IMR-90 (cell line): ENCODE measurements around the gene ABHD2. TPM values are rescaled to one million over a fixed set of nuclear protein-coding genes. Genes with fewer than 3 reads are reported as not detected.

ENCODE experiments used
- ATAC-seq: fragments of 200-7000 bp; cut with Tn5 transposase; 2 replicates; pipeline ENCODE4 v1.9.1; 2020; ENCODE audit warnings: low read depth, mild to moderate bottlenecking, moderate library complexity
- BruUV-seq: library from RNA; stranded (reverse); fragments of 400-500 nt; replicated peaks from 2 replicates; lab custom pipeline; 2021; lab: Mats Ljungman, UMichigan
- CTCF ChIA-PET: fragments of 300-600 bp; formaldehyde crosslinking; extraction: SDS; loops from one replicate; lab custom pipeline; 2021; ENCODE audit warnings: antibody characterized with exemption; lab: Yijun Ruan, JAX
- POLR2A ChIA-PET: fragments of 300-600 bp; sonication (Branson Sonifier 250); formaldehyde crosslinking; loops from one replicate; lab custom pipeline; 2022; ENCODE audit warnings: antibody characterized with exemption; ENCODE audit not compliant: unreplicated experiment; lab: Charles Lee
- DNase-seq: peaks from one replicate; pipeline ENCODE4 v3.0.0; 2013
- H2AFZ ChIP-seq: replicated peaks from 2 replicates; pipeline ENCODE3; 2013; ENCODE audit warnings: low read length, mild to moderate bottlenecking; ENCODE audit not compliant: poor library complexity
- H2AK5ac ChIP-seq: 2 replicates; pipeline ENCODE4 v1.6.1; 2013; ENCODE audit warnings: low read depth, low read length, inconsistent platforms
- H2AK9ac ChIP-seq: replicated peaks from 2 replicates; pipeline ENCODE3; 2013; ENCODE audit warnings: mild to moderate bottlenecking, low read depth, low read length, moderate library complexity; ENCODE audit not compliant: poor library complexity
- H2BK120ac ChIP-seq: 2 replicates; pipeline ENCODE4 v1.6.1; 2013; ENCODE audit warnings: low read depth, low read length, inconsistent platforms
- H2BK15ac ChIP-seq: 3 replicates; pipeline ENCODE4 v1.6.1; 2013; ENCODE audit warnings: low read depth, low read length, inconsistent platforms
- H2BK20ac ChIP-seq: 2 replicates; pipeline ENCODE4 v1.6.1; 2013; ENCODE audit warnings: low read depth, mild to moderate bottlenecking, inconsistent platforms, low read length, moderate library complexity
- H2BK5ac ChIP-seq: 2 replicates; pipeline ENCODE4 v1.6.1; 2013; ENCODE audit warnings: mild to moderate bottlenecking, low read depth, low read length, inconsistent platforms; ENCODE audit not compliant: poor library complexity, severe bottlenecking
- H3K14ac ChIP-seq: replicated peaks from 2 replicates; pipeline ENCODE4 v1.6.1; 2013; ENCODE audit warnings: low read depth, low read length, inconsistent platforms
- H3K18ac ChIP-seq: 2 replicates; pipeline ENCODE4 v1.6.1; 2013; ENCODE audit warnings: low read depth, low read length, control low read depth
- H3K23ac ChIP-seq: 2 replicates; pipeline ENCODE4 v1.6.1; 2013; ENCODE audit warnings: low read depth, low read length, inconsistent platforms
- H3K27ac ChIP-seq: 2 replicates; pipeline ENCODE4 v1.5.1; 2013; ENCODE audit warnings: mild to moderate bottlenecking, control low read depth, low read length; ENCODE audit not compliant: insufficient read depth
- H3K27me3 ChIP-seq: 2 replicates; pipeline ENCODE4 v1.6.1; 2013; ENCODE audit warnings: low read length; ENCODE audit not compliant: control insufficient read depth, insufficient read depth
- H3K36me3 ChIP-seq: 2 replicates; pipeline ENCODE4 v1.6.1; 2013; ENCODE audit warnings: low read length, mixed read lengths; ENCODE audit not compliant: control insufficient read depth, insufficient read depth
- H3K4ac ChIP-seq: 2 replicates; pipeline ENCODE4 v1.6.1; 2013; ENCODE audit warnings: low read depth, low read length, inconsistent platforms
- H3K4me1 ChIP-seq: 2 replicates; pipeline ENCODE4 v1.6.1; 2013; ENCODE audit warnings: low read length, mixed read lengths; ENCODE audit not compliant: control insufficient read depth, insufficient read depth
- H3K4me2 ChIP-seq: 2 replicates; pipeline ENCODE4 v1.6.1; 2013; ENCODE audit warnings: low read depth, mild to moderate bottlenecking, control low read depth, low read length, moderate library complexity
- H3K4me3 ChIP-seq: 2 replicates; pipeline ENCODE4 v1.5.1; 2013; ENCODE audit warnings: low read depth, mild to moderate bottlenecking, control low read depth, low read length, moderate library complexity; ENCODE audit not compliant: insufficient read depth
- H3K56ac ChIP-seq: 2 replicates; pipeline ENCODE4 v1.6.1; 2013; ENCODE audit warnings: low read length, inconsistent platforms; ENCODE audit not compliant: insufficient read depth; ENCODE audit errors: extremely low read depth
- H3K79me1 ChIP-seq, 2 experiments: 2 replicates each; pipeline ENCODE4 v1.6.1; 2013; ENCODE audit warnings: low read length in 2 of 2, inconsistent platforms in 1 of 2, low read depth in 1 of 2
- H3K9ac ChIP-seq: 2 replicates; pipeline ENCODE4 v1.6.1; 2013; ENCODE audit warnings: low read depth, low read length, control low read depth
- H3K9me1 ChIP-seq: 2 replicates; pipeline ENCODE4 v1.6.1; 2013; ENCODE audit warnings: low read length, inconsistent platforms; ENCODE audit not compliant: insufficient read depth
- H3K9me3 ChIP-seq: 2 replicates; pipeline ENCODE4 v1.6.1; 2013; ENCODE audit warnings: low read length; ENCODE audit not compliant: control insufficient read depth, insufficient read depth
- H4K20me1 ChIP-seq: 2 replicates; pipeline ENCODE4 v1.6.1; 2013; ENCODE audit warnings: low read length, inconsistent platforms; ENCODE audit not compliant: insufficient read depth
- H4K5ac ChIP-seq: 2 replicates; pipeline ENCODE4 v1.6.1; 2013; ENCODE audit warnings: mild to moderate bottlenecking, low read depth, low read length, control low read depth
- H4K8ac ChIP-seq, 2 experiments: 2 replicates each; pipeline ENCODE4 v1.6.1; 2013; ENCODE audit warnings: low read depth in 2 of 2, low read length in 2 of 2, control low read depth in 1 of 2, inconsistent platforms in 1 of 2
- H4K91ac ChIP-seq: 2 replicates; pipeline ENCODE4 v1.6.1; 2013; ENCODE audit warnings: low read depth, low read length, inconsistent platforms; ENCODE audit not compliant: insufficient read depth
- CHD1 ChIP-seq: IDR thresholded peaks from 2 replicates; pipeline ENCODE4 v1.6.1; 2012; ENCODE audit warnings: low read depth, low read length, improper control_type of control experiment
- CTCF ChIP-seq: conservative IDR thresholded peaks from 2 replicates; pipeline ENCODE4 v1.5.1; 2012; ENCODE audit warnings: mild to moderate bottlenecking, low read depth, low read length, improper control_type of control experiment
- FOS ChIP-seq: fragments of 150-350 bp; IDR thresholded peaks from 2 replicates; pipeline ENCODE4 v1.6.1; 2016; ENCODE audit warnings: low read depth, low read length
- RCOR1 ChIP-seq: IDR thresholded peaks from 2 replicates; pipeline ENCODE4 v1.6.1; 2012; ENCODE audit warnings: mild to moderate bottlenecking, low read length, improper control_type of control experiment; ENCODE audit not compliant: insufficient replicate concordance
- SMC3 ChIP-seq: fragments of 150-350 bp; IDR thresholded peaks from 2 replicates; pipeline ENCODE4 v1.6.1; 2016; ENCODE audit warnings: low read depth, mild to moderate bottlenecking, antibody characterized with exemption, low read length, moderate library complexity
- USF2 ChIP-seq: fragments of 150-350 bp; IDR thresholded peaks from 2 replicates; pipeline ENCODE4 v1.6.1; 2017; ENCODE audit warnings: mild to moderate bottlenecking, antibody characterized with exemption, low read length, low read depth
- WGBS, 2 experiments: methylation state at CpG; one replicate each; pipeline versions ENCODE4 v1.1.5 to v1.1.7; 2013; ENCODE audit warnings: missing lambda C conversion rate in 2 of 2; ENCODE audit not compliant: insufficient read length in 1 of 2; ENCODE audit errors: extremely low coverage in 2 of 2; 5-methylcytosine and 5-hydroxymethylcytosine counted together
- dilution Hi-C: fragments of 300-500 bp; cut with HindIII; formaldehyde crosslinking; loops from one replicate; pipeline ENCODE4 v1.14.3; 2018; ENCODE audit warnings: low sequenced_read_pairs; ENCODE audit not compliant: unreplicated experiment
- in situ Hi-C: fragments of 300-500 bp; cut with MboI; formaldehyde crosslinking; loops from 3 replicates; pipeline ENCODE4 v1.14.3; 2019; ENCODE audit warnings: low sequenced_read_pairs, inconsistent platforms, mixed read lengths
- intact Hi-C: fragments of 100-400 bp; cut with micrococcal nuclease; formaldehyde crosslinking; loops from 2 replicates; pipeline ENCODE4 v1.10.0; 2022
- polyA plus RNA-seq, 3 experiments: library from polyadenylated mRNA; depleted of rRNA; stranded (reverse); fragments of >200 nt; gene quantifications; 2 replicates each; pipeline ENCODE4 v1.2.3, GENCODE V29; 2012; ENCODE audit warnings: low replicate concordance in 1 of 3
- total RNA-seq: library from RNA; depleted of rRNA; stranded (reverse); fragments of >200 nt; gene quantifications from 2 replicates; pipeline ENCODE4 v1.2.3, GENCODE V29; 2012

The ABHD2 gene
- total and polyA plus RNA-seq, 2 of the 4 experiments (the other 2 are of a cell fraction): 31.2 to 62.9 TPM

- no peak overlapping the region for H3K4me3 ChIP-seq
- H2AK5ac ChIP-seq: peak overlapping the region; percentile 91; the same call in 1 of the 2 replicates
- 0 out of 2 replicates have a peak overlapping the region, but pooled peaks have one; percentile 64 for H2BK20ac ChIP-seq
- H3K56ac ChIP-seq: no peak overlapping the region
- peak overlapping the region; percentile 24; the same call in 1 of the 3 replicates for H2BK15ac ChIP-seq
- H3K4me2 ChIP-seq: no peak overlapping the region
- TF ChIP-seq RCOR1 (no peak), FOS (0 out of 2 replicates have a peak, but pooled peaks have one; percentile 12), USF2 (no peak), SMC3 (no peak), CHD1 (no peak), CTCF (no peak)
- no TSS peak for BruUV-seq
- peak overlapping the region; percentile 61; the same call in 1 of the 2 replicates for H2BK120ac ChIP-seq
- DNase-seq (peak; percentile 47), ATAC-seq (peak; percentile 55)
- H4K8ac ChIP-seq: no peak overlapping the region
- peaks cover 34% of the 10 kb centered on the region for H3K4me1 ChIP-seq
- dilution Hi-C loops: no loop called here
- WGBS, 2 experiments: no CpG with 5 or more reads among the region's 10 CpGs
- CTCF ChIA-PET: interaction anchor here (0.6 to 1.5 kb wide), 5 partner anchors 10 to 126 kb away, joined by 3 to 4 read pairs (median 3); no protein-coding TSS in a partner anchor
- POLR2A ChIA-PET: no interaction called here
- H3K36me3 ChIP-seq: peaks cover 6% of the 10 kb centered on the region; the same call in 1 of the 2 replicates
- no peaks in the 10 kb centered on the region for H4K20me1 ChIP-seq
- in situ Hi-C loops: no loop called here
- H3K9ac ChIP-seq: no peak overlapping the region
- peak overlapping the region; percentile 58; the same call in 1 of the 2 replicates for H4K91ac ChIP-seq
- no peak overlapping the region for H2AFZ ChIP-seq
- H2BK5ac ChIP-seq: no peak overlapping the region
- H3K27me3 ChIP-seq: no peaks in the 10 kb centered on the region
- no peak overlapping the region for H3K18ac ChIP-seq
- H3K27ac ChIP-seq: no peak overlapping the region
- no peak overlapping the region for H4K5ac ChIP-seq
- H3K79me1 ChIP-seq: peaks cover 23 to 65% of the 10 kb centered on the region in 2 experiments; a peak in 3 of 4 replicates
- peaks cover 23% of the 10 kb centered on the region for H3K9me1 ChIP-seq
- intact Hi-C loops: no loop called here
- H3K23ac ChIP-seq: no peak overlapping the region
- no peaks in the 10 kb centered on the region for H3K9me3 ChIP-seq
- peak overlapping the region; percentile 63 for H3K4ac ChIP-seq
- no peak overlapping the region for H2AK9ac ChIP-seq
- H3K14ac ChIP-seq: 0 out of 2 replicates have a peak overlapping the region, but pooled peaks have one; percentile 41
Observed at GRCh38 chr15:89138999-89139612, 50.9 kb downstream of the ABHD2 start.
